ENCODE results near the gene SPG11.

The SPG11 gene

DNA sequence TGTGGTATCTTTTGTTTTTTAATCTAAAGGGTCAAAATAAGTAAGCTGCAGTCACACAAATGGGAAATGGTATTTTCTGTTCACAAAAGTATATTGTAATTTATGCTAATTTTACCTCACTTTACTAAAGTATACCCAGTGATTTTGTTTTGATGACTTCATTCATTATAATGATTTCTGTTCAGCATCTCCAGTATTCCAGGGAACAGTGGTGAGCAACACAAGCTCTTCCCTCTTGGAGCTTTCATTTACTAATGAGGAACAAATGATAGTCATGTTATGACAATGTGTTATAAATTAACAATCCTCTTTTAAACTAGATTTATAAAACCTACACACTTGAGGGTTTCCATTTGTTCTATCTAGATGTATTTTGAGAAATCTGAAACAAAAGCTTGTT is 147.0 kb downstream of the SPG11 start:
- DNase-seq, result no peak
